GM18951 (cell line): ENCODE data around the gene TLE3.
"Not testable (repeated sequence)": the region's sequence is repeated elsewhere in the genome, so short reads cannot be mapped to it uniquely, and the experiment has no call there.

Experiments
- POLR2A ChIP-seq: IDR thresholded peaks from 4 replicates; pipeline ENCODE4 v1.6.1; 2011; ENCODE audit warnings: mild to moderate bottlenecking; ENCODE audit not compliant: insufficient read length, insufficient read depth; ENCODE audit errors: extremely low read depth
- in situ Hi-C: fragments of 300-500 bp; cut with MboI; formaldehyde crosslinking; loops from one replicate; pipeline ENCODE4 v1.12.0; 2022; ENCODE audit warnings: low sequenced_read_pairs, mixed read lengths, inconsistent platforms; ENCODE audit not compliant: unreplicated experiment

TLE3 gene

GRCh38 chr15:70114221-70114620 is 16.5 kb upstream of the TLE3 start:
- TF ChIP-seq POLR2A: no peak
- in situ Hi-C loops: no loop called here

GRCh38 chr15:70113304-70113700 is 15.6 kb upstream of the TLE3 start:
- no peak for TF ChIP-seq POLR2A
- in situ Hi-C loops: no loop called here

GRCh38 chr15:70112572-70113303 is 15.0 kb upstream of the TLE3 start:
- in situ Hi-C loops: not testable (repeated sequence)

GRCh38 chr15:70112074-70112395 is 14.3 kb upstream of the TLE3 start:
- TF ChIP-seq POLR2A: no peak
- in situ Hi-C loops: no loop called here

GRCh38 chr15:70111203-70112073 is 13.7 kb upstream of the TLE3 start:
- in situ Hi-C loops: no loop called here
- no peak for TF ChIP-seq POLR2A

- in situ Hi-C loops: no loop called here
- no peak for TF ChIP-seq POLR2A
Measured at GRCh38 chr15:70109978-70110377, 12.3 kb upstream of the TLE3 start.

- no peak for TF ChIP-seq POLR2A
- in situ Hi-C loops: no loop called here
Measured at GRCh38 chr15:70109531-70109930, 11.8 kb upstream of the TLE3 start.

- in situ Hi-C loops: no loop called here
- no peak for TF ChIP-seq POLR2A
Measured at GRCh38 chr15:70103880-70104626, 6.3 kb upstream of the TLE3 start.

GRCh38 chr15:70102827-70103226 is 5.1 kb upstream of the TLE3 start:
- in situ Hi-C loops: no loop called here

GRCh38 chr15:70101459-70102113 is 3.9 kb upstream of the TLE3 start:
- in situ Hi-C loops: no loop called here
- TF ChIP-seq POLR2A: no peak

More at GRCh38 chr15:70102827-70103226, 5.1 kb upstream of the TLE3 start:
- no peak for TF ChIP-seq POLR2A

GRCh38 chr15:70100474-70101341 is 3.0 kb upstream of the TLE3 start:
- no peak for TF ChIP-seq POLR2A
- in situ Hi-C loops: no loop called here

GRCh38 chr15:70099967-70100473 is 2.3 kb upstream of the TLE3 start:
- in situ Hi-C loops: loop anchor here (25.0 kb wide), 1 partner anchor 363 kb away; no protein-coding TSS in a partner anchor
- no peak for TF ChIP-seq POLR2A
